Trophoblast cell (in vitro differentiated cells and primary cell): ENCODE results near the gene PTPN20.

ENCODE experiments used
- DNase-seq, 2 donors: peaks; one replicate each; pipeline ENCODE4 v3.0.0-alpha.2; 2016
- H2AFZ ChIP-seq: 2 replicates; pipeline ENCODE4 v1.6.1; 2013; ENCODE audit warnings: low read length, moderate library complexity, mild to moderate bottlenecking; ENCODE audit not compliant: insufficient read depth, poor library complexity
- H2AK5ac ChIP-seq: 2 replicates; pipeline ENCODE4 v1.6.1; 2013; ENCODE audit warnings: mild to moderate bottlenecking, low read length
- H2BK120ac ChIP-seq: 2 replicates; pipeline ENCODE4 v1.6.1; 2013; ENCODE audit warnings: low read length, mild to moderate bottlenecking, moderate library complexity; ENCODE audit not compliant: insufficient read depth, poor library complexity
- H2BK12ac ChIP-seq: 2 replicates; pipeline ENCODE4 v1.6.1; 2013; ENCODE audit warnings: mild to moderate bottlenecking, low read length, moderate library complexity
- H2BK5ac ChIP-seq: 2 replicates; pipeline ENCODE4 v1.6.1; 2013; ENCODE audit warnings: low read length, low read depth, moderate library complexity, mild to moderate bottlenecking; ENCODE audit not compliant: poor library complexity
- H3K14ac ChIP-seq: 2 replicates; pipeline ENCODE4 v1.6.1; 2013; ENCODE audit warnings: mild to moderate bottlenecking, low read length
- H3K18ac ChIP-seq: 2 replicates; pipeline ENCODE4 v1.6.1; 2013; ENCODE audit warnings: mild to moderate bottlenecking, low read length
- H3K23ac ChIP-seq: 2 replicates; pipeline ENCODE4 v1.6.1; 2013; ENCODE audit warnings: low read length
- H3K27ac ChIP-seq: 2 replicates; pipeline ENCODE4 v1.5.1; 2013; ENCODE audit warnings: low read depth, mild to moderate bottlenecking, inconsistent platforms, low read length, moderate library complexity
- H3K27me3 ChIP-seq: 2 replicates; pipeline ENCODE4 v1.6.1; 2013; ENCODE audit warnings: inconsistent platforms, mild to moderate bottlenecking, low read length, moderate library complexity; ENCODE audit not compliant: insufficient read depth
- H3K36me3 ChIP-seq, 2 experiments: 1 replicate in 1 of 2; 2 replicates in 1 of 2; pipeline ENCODE4 v1.6.1; 2013; ENCODE audit warnings: low read length in 2 of 2, mild to moderate bottlenecking in 2 of 2, moderate library complexity in 1 of 2; ENCODE audit not compliant: insufficient read depth in 2 of 2, control insufficient read depth in 1 of 2
- H3K4ac ChIP-seq: 2 replicates; pipeline ENCODE4 v1.6.1; 2013; ENCODE audit warnings: low read depth, mild to moderate bottlenecking, low read length, moderate library complexity
- H3K4me1 ChIP-seq, 2 experiments: 1 replicate in 1 of 2; 2 replicates in 1 of 2; pipeline ENCODE4 v1.6.1; 2013; ENCODE audit warnings: low read length in 2 of 2, mild to moderate bottlenecking in 2 of 2, moderate library complexity in 1 of 2; ENCODE audit not compliant: insufficient read depth in 2 of 2, control insufficient read depth in 1 of 2
- H3K4me2 ChIP-seq: 2 replicates; pipeline ENCODE4 v1.6.1; 2013; ENCODE audit warnings: inconsistent platforms, mild to moderate bottlenecking, low read length, moderate library complexity
- H3K4me3 ChIP-seq: 2 replicates; pipeline ENCODE4 v1.5.1; 2013; ENCODE audit warnings: mild to moderate bottlenecking, low read depth, low read length, inconsistent platforms
- H3K79me1 ChIP-seq: one replicate; pipeline ENCODE4 v1.6.1; 2013; ENCODE audit warnings: low read length
- H3K79me2 ChIP-seq: 2 replicates; pipeline ENCODE4 v1.6.1; 2013; ENCODE audit warnings: low read length, mild to moderate bottlenecking; ENCODE audit not compliant: control insufficient read depth, insufficient read depth, poor library complexity
- H3K9ac ChIP-seq: 2 replicates; pipeline ENCODE4 v1.6.1; 2013; ENCODE audit warnings: mild to moderate bottlenecking, low read length
- H3K9me3 ChIP-seq: 2 replicates; pipeline ENCODE4 v1.6.1; 2013; ENCODE audit warnings: low read depth, mild to moderate bottlenecking, control low read depth, inconsistent platforms, low read length; ENCODE audit not compliant: insufficient read depth
- H4K12ac ChIP-seq: 2 replicates; pipeline ENCODE4 v1.6.1; 2013; ENCODE audit warnings: low read depth, mild to moderate bottlenecking, low read length, moderate library complexity
- H4K8ac ChIP-seq: 2 replicates; pipeline ENCODE4 v1.6.1; 2013; ENCODE audit warnings: low read depth, mild to moderate bottlenecking, low read length, moderate library complexity
- H4K91ac ChIP-seq: one replicate; pipeline ENCODE4 v1.6.1; 2013; ENCODE audit warnings: low read depth, mild to moderate bottlenecking, low read length, moderate library complexity
- WGBS: extraction: QIAGEN DNeasy Blood & Tissue Kit; methylation state at CpG from one replicate; pipeline ENCODE4 v1.1.7; 2013; ENCODE audit warnings: missing lambda C conversion rate; ENCODE audit not compliant: insufficient read length, insufficient coverage; ENCODE audit errors: extremely low coverage; 5-methylcytosine and 5-hydroxymethylcytosine counted together

The PTPN20 gene

DNA sequence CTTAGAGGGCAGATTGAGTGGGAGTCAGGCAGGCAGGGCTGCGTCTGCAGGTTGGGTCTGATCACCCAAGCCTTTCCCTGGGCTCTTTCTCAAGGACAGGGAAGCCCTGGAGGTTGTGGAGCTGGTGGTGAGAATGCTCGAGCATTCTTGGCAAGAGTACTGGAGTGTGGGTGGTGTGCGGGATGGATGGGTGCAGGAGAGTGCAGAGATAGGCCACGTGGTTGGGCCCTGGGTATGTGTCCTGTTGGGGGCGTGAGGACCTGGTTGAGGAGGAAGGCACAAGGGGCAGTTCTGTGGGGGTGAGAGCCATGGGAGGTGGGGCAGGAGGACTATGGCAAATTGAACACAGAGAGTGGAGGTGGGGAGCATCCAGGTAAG lies 135.9 kb downstream of the PTPN20 start:
- H4K12ac ChIP-seq: no peak overlapping the region
- H3K27me3 ChIP-seq: no peaks in the 10 kb centered on the region
- H2BK12ac ChIP-seq: no peak overlapping the region
- no peak overlapping the region for H3K14ac ChIP-seq
- no peak overlapping the region for H3K4ac ChIP-seq
- H3K23ac ChIP-seq: no peak overlapping the region
- no peaks in the 10 kb centered on the region for H3K36me3 ChIP-seq
- H3K4me2 ChIP-seq: no peak overlapping the region
- H3K79me1 ChIP-seq: no peaks in the 10 kb centered on the region
- H4K91ac ChIP-seq: no peak overlapping the region
- no peak for DNase-seq
- no peak overlapping the region for H4K8ac ChIP-seq
- H2AFZ ChIP-seq: no peak overlapping the region
- H3K18ac ChIP-seq: no peak overlapping the region
- no peaks in the 10 kb centered on the region for H3K9me3 ChIP-seq
- H3K4me1 ChIP-seq: no peaks in the 10 kb centered on the region
- no peak overlapping the region for H2BK120ac ChIP-seq
- H2AK5ac ChIP-seq: no peak overlapping the region
- no peak overlapping the region for H3K9ac ChIP-seq
- H3K79me2 ChIP-seq: no peaks in the 10 kb centered on the region
- no peak overlapping the region for H2BK5ac ChIP-seq
- no CpG with 5 or more reads among the region's 5 CpGs for WGBS
- H3K27ac ChIP-seq: no peak overlapping the region
- H3K4me3 ChIP-seq: no peak overlapping the region

DNA sequence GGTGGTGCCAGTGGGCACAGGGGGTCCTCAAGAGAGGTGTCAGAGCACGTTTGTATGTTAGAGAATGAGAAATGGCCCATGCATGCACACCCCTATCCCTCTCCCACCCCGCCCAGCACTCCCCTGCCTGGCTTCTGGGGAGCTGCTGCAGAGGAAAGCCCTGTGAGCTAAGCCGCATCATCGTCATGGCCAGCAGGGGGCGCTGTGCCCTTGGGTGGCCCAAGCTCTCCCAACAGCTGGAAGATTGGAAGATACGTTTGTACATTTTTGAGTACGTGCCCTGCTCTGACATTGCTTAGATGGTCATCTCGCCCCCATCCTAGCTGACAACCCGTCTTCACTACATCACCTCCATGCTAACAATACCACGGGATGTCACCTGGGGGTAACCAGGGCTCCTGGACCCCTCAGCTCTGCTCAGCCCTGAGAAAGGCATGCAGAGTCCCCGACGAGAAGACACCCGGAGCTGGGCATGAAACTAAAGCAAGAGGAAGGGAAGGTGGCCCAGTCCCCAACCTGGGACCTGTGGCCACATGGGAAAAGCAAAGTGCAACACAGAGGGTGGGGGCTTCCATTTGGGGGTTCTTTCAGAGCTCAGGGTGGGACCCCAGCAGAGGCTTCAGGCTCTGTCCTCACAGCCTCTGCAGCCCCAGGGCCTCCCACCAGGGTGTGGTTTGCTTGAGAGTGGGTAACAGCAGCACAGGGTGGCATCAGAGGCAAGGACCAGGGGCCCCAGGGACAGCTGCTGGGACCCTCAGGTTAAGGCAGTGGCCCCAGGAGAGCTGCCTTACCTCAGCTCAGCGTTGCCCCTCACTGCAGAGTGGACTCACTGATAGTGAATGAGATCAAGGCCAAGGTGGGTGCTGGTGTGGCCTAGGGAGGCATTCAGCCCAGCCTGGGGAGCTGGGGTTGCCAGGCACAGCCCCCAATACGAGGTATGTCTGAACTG lies 136.6 kb downstream of the PTPN20 start:
- H2BK12ac ChIP-seq: no peak overlapping the region
- no peaks in the 10 kb centered on the region for H3K79me2 ChIP-seq
- H2BK5ac ChIP-seq: no peak overlapping the region
- H3K4me3 ChIP-seq: no peak overlapping the region
- no peak overlapping the region for H4K91ac ChIP-seq
- peak; percentile 71 to 93 for DNase-seq
- H4K12ac ChIP-seq: no peak overlapping the region
- H3K14ac ChIP-seq: no peak overlapping the region
- H3K18ac ChIP-seq: no peak overlapping the region
- H3K27me3 ChIP-seq: no peaks in the 10 kb centered on the region
- no peak overlapping the region for H2AFZ ChIP-seq
- no peak overlapping the region for H4K8ac ChIP-seq
- no peaks in the 10 kb centered on the region for H3K4me1 ChIP-seq
- H2BK120ac ChIP-seq: no peak overlapping the region
- no peak overlapping the region for H3K4ac ChIP-seq
- WGBS: no CpG with 5 or more reads among the region's 15 CpGs
- H3K36me3 ChIP-seq: no peaks in the 10 kb centered on the region
- H3K23ac ChIP-seq: no peak overlapping the region
- H3K9me3 ChIP-seq: no peaks in the 10 kb centered on the region
- H2AK5ac ChIP-seq: no peak overlapping the region
- H3K4me2 ChIP-seq: no peak overlapping the region
- no peak overlapping the region for H3K27ac ChIP-seq
- H3K79me1 ChIP-seq: no peaks in the 10 kb centered on the region
- H3K9ac ChIP-seq: no peak overlapping the region

DNA sequence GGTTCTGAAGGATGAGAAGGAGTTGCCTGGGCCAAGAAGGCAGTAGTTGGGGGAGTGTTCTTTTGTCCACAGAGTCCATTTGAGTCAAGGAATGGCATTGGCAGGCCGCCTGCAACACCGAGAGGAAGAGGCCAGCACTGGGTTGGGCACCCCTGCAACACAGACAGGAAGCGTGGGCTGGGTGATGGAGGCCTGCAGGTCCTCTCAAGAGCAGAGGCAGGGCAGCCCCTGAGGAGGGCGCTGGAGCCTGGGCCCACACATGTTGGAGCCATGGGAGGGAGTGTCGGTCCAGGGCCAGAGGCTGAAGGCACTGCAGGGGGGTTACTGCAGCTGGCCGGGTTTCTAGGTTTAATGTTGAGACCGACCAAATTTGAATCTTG lies 137.3 kb downstream of the PTPN20 start:
- Histone ChIP-seq H2AK5ac (no peak overlapping the region), H2BK120ac (no peak overlapping the region)

GRCh38 chr10:47049056-47049851 lies 138.0 kb downstream of the PTPN20 start:
- Histone ChIP-seq H2BK120ac (no peak overlapping the region), H3K4me3 (no peak overlapping the region), H3K27me3 (no peaks in the 10 kb centered on the region), H2BK12ac (no peak overlapping the region), H4K91ac (no peak overlapping the region), H4K12ac (no peak overlapping the region), H3K23ac (no peak overlapping the region), H3K9me3 (no peaks in the 10 kb centered on the region), H3K18ac (no peak overlapping the region), H2BK5ac (no peak overlapping the region), H3K14ac (no peak overlapping the region), H3K4me1 (no peaks in the 10 kb centered on the region), H3K4me2 (no peak overlapping the region), H2AFZ (no peak overlapping the region), H3K4ac (no peak overlapping the region), H4K8ac (no peak overlapping the region), H3K79me1 (no peaks in the 10 kb centered on the region), H3K79me2 (no peaks in the 10 kb centered on the region), H3K27ac (no peak overlapping the region), H3K36me3 (no peaks in the 10 kb centered on the region), H2AK5ac (no peak overlapping the region), H3K9ac (no peak overlapping the region)
- DNase-seq: no peak
- no CpG with 5 or more reads among the region's 6 CpGs for WGBS

More for the DNA sequence above, 137.3 kb downstream of the PTPN20 start:
- no peak overlapping the region for H3K4me3 ChIP-seq
- H3K79me1 ChIP-seq: no peaks in the 10 kb centered on the region
- H2AFZ ChIP-seq: no peak overlapping the region
- H3K36me3 ChIP-seq: no peaks in the 10 kb centered on the region
- H3K9ac ChIP-seq: no peak overlapping the region
- WGBS: no CpG with 5 or more reads among the region's 7 CpGs
- no peak overlapping the region for H2BK5ac ChIP-seq
- DNase-seq: no peak
- H3K27me3 ChIP-seq: no peaks in the 10 kb centered on the region
- H3K18ac ChIP-seq: no peak overlapping the region
- H4K8ac ChIP-seq: no peak overlapping the region
- no peak overlapping the region for H3K4ac ChIP-seq
- H3K9me3 ChIP-seq: no peaks in the 10 kb centered on the region
- no peak overlapping the region for H4K12ac ChIP-seq
- H3K27ac ChIP-seq: no peak overlapping the region
- H3K79me2 ChIP-seq: no peaks in the 10 kb centered on the region
- no peak overlapping the region for H2BK12ac ChIP-seq
- H3K4me1 ChIP-seq: no peaks in the 10 kb centered on the region
- no peak overlapping the region for H3K23ac ChIP-seq
- H3K14ac ChIP-seq: no peak overlapping the region
- H3K4me2 ChIP-seq: no peak overlapping the region
- no peak overlapping the region for H4K91ac ChIP-seq
